Chondrocyte (in vitro differentiated cells): Measurements from ENCODE around the gene PDPK1. TPM values are rescaled to one million over a fixed set of nuclear protein-coding genes. Genes with fewer than 3 reads are reported as not detected.

Experiments
- DNase-seq: peaks from one replicate; pipeline ENCODE4 v3.0.0; 2021; ENCODE audit warnings: mixed read lengths, low spot score
- H3K27ac Mint-ChIP-seq: one replicate; pipeline ENCODE4 v1.8.0; 2021; ENCODE audit warnings: mild to moderate bottlenecking, moderate library complexity, mixed read lengths; ENCODE audit not compliant: unreplicated experiment
- H3K27me3 Mint-ChIP-seq: 2 replicates; pipeline ENCODE4 v1.8.0; 2021; ENCODE audit warnings: low read depth, mixed read lengths
- H3K36me3 Mint-ChIP-seq: 2 replicates; pipeline ENCODE4 v1.8.0; 2021; ENCODE audit warnings: low read depth, mixed read lengths
- H3K4me1 Mint-ChIP-seq: 2 replicates; pipeline ENCODE4 v1.8.0; 2021; ENCODE audit warnings: low read depth, mild to moderate bottlenecking, mixed read lengths
- H3K4me3 Mint-ChIP-seq: one replicate; pipeline ENCODE4 v1.8.0; 2021; ENCODE audit warnings: mild to moderate bottlenecking, moderate library complexity, mixed read lengths; ENCODE audit not compliant: unreplicated experiment
- H3K9me3 Mint-ChIP-seq: 2 replicates; pipeline ENCODE4 v1.8.0; 2021; ENCODE audit warnings: low read depth, mixed read lengths
- total RNA-seq: library from RNA; stranded (reverse); gene quantifications from 3 replicates; pipeline ENCODE4 v1.2.1, GENCODE V29; 2021
- TF ChIP-seq, protein P1 (sequence below): fragments of 200-600 bp; sonication (generic); IDR thresholded peaks from 2 replicates; pipeline ENCODE4 v1.5.0; 2021; ENCODE audit warnings: antibody characterized with exemption, mild to moderate bottlenecking, moderate library complexity

Gene PDPK1
- total RNA-seq, 1 donor from 2014 or later: 39.6 TPM

DNA sequence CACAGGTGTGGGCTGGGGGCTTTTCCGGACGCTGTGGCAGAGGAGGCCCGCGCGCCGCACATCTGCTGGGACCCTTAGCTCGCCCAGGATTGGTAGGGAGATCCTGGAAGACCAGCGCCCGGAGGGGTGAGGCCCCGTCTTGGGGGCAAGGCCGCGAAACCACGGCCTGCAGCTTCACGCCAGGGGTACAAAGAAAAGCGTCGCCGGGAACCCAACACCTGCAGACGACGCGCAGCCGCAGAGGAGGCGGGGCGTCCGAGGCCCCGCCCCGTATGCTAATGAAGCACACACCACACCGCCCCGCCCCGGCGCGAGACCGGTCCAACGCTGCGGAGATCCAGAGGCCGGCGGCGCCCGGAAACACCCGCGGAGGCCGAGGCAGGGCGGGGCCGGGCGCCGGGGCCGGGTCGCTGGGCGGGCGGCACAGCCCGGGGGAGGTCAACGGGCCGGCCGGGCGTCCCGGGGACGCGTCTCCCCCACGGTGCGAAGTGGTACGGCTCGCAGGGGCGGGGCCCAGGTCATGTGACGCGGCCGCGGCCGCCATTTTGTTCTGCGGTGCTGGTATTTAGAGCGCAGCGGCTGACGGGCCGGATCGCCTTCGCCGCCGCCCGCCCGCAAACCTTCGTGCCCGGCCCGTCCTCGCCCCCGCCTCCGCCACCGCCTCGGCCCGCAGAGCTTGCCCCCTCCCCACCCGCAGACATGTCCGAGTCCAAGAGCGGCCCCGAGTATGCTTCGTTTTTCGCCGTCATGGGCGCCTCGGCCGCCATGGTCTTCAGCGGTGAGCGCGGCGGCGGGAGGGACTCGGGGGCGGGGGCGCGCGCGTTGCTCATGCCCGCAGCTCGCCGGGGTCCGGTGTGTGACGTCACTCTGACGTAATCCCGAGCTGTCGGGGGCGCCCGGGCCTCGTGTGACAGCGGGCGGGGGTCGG, 24.2 kb upstream of the PDPK1 start, which contains the start of gene ATP6V0C:
Gene ATP6V0C, plus strand, starts transcription at position 548 of the 928 bp plus-strand sequence. Its CDS starts 152 bp downstream, at position 700.
- peaks cover 39% of the 10 kb centered on the region for H3K4me1 Mint-ChIP-seq
- H3K27ac Mint-ChIP-seq: peak within 1 kb of the TSS; percentile 95
- H3K36me3 Mint-ChIP-seq: peaks cover 3% of the 10 kb centered on the region
- peak; percentile 95 for DNase-seq
- no peaks in the 10 kb centered on the region for H3K9me3 Mint-ChIP-seq
- TF ChIP-seq, protein P1, sequence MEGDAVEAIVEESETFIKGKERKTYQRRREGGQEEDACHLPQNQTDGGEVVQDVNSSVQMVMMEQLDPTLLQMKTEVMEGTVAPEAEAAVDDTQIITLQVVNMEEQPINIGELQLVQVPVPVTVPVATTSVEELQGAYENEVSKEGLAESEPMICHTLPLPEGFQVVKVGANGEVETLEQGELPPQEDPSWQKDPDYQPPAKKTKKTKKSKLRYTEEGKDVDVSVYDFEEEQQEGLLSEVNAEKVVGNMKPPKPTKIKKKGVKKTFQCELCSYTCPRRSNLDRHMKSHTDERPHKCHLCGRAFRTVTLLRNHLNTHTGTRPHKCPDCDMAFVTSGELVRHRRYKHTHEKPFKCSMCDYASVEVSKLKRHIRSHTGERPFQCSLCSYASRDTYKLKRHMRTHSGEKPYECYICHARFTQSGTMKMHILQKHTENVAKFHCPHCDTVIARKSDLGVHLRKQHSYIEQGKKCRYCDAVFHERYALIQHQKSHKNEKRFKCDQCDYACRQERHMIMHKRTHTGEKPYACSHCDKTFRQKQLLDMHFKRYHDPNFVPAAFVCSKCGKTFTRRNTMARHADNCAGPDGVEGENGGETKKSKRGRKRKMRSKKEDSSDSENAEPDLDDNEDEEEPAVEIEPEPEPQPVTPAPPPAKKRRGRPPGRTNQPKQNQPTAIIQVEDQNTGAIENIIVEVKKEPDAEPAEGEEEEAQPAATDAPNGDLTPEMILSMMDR: no peak
- peak within 1 kb of the TSS; percentile 90 for H3K4me3 Mint-ChIP-seq
- no peaks in the 10 kb centered on the region for H3K27me3 Mint-ChIP-seq

DNA sequence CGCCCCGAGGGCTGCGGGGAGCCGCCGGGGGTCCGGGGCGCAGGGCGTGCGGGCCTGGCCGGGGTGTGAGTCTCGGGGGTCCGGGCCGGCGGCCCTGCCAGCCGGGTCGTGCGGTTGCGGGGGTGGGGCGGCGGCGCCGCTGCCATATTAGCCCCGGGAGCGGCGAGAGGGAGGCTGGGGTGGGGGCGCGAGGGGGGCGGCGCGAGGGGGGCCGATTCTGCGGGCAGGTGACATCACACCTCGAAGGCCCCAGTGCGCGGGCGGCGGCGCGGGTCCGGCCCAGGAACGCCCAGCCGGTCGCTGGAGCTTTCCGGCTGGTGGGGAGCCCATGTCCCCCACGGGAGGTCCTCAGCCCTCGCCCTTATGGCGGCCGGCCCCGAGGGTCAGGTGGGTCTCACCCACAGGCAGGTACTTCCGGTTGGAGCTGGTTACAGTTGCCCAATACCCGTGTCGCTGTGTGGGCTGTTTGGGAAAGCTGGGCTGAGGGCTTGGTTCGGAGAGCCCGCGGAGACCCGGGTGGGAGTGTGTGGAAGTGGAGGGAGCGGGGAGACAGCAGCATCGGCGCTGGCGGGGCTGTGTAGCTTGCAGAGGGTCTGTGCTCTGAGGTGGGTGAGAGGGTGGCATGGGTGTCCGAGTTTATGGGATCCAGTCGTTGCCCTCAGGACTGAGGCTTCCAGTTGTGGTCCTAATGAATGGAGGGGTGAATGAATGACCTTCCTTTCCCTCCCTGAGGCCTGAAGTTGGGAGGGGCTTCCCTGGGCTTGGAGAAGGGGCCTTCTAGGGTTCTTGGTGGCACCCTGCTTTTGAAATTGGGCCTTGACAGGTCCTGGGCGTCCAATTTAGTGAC, 23.3 kb upstream of the PDPK1 start:
- Mint-ChIP-seq H3K27me3 (no peaks in the 10 kb centered on the region), H3K4me1 (peaks cover 45% of the 10 kb centered on the region), H3K36me3 (peaks cover 3% of the 10 kb centered on the region), H3K27ac (peak overlapping the region; percentile 95), H3K4me3 (peak overlapping the region; percentile 90), H3K9me3 (no peaks in the 10 kb centered on the region)
- TF ChIP-seq, protein P1: no peak
- no peak for DNase-seq

DNA sequence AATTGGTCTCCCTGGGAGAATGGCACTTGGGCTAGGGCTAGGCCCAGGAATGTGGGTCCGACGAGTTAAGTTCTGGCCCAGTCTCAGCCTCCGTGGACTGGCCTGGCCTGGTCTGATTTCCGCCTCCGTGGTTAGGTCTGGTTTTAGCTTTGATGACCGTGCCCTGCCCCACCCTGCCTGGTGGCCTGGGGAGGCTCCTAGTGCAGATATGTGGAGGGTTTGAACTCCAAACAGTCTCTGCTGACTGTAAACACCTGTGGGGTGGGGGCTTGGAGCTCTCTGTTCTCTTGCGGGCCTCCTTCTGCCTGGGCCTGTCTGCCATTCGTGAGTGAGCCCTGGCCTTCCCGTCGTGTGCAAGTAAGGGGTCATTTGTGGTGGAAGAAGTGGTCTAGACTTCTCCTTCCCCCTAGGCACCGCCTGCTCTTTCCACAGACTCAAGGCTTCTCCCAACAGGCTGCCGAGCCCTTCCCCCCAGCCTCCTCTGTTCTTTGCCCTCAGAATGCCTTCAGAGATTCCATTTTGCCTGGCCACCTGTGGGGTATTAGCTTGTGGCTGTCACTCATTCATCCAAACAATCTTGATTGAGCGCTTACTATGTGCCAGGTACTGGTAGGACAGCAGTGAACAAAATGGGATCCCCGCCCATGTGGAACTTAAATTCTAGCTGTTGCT, 22.5 kb upstream of the PDPK1 start:
- peaks cover 50% of the 10 kb centered on the region for H3K4me1 Mint-ChIP-seq
- no peak for DNase-seq
- H3K9me3 Mint-ChIP-seq: no peaks in the 10 kb centered on the region
- H3K4me3 Mint-ChIP-seq: peak overlapping the region; percentile 90
- peaks cover 6% of the 10 kb centered on the region for H3K36me3 Mint-ChIP-seq
- H3K27ac Mint-ChIP-seq: peak overlapping the region; percentile 95
- TF ChIP-seq, protein P1: no peak
- no peaks in the 10 kb centered on the region for H3K27me3 Mint-ChIP-seq

DNA sequence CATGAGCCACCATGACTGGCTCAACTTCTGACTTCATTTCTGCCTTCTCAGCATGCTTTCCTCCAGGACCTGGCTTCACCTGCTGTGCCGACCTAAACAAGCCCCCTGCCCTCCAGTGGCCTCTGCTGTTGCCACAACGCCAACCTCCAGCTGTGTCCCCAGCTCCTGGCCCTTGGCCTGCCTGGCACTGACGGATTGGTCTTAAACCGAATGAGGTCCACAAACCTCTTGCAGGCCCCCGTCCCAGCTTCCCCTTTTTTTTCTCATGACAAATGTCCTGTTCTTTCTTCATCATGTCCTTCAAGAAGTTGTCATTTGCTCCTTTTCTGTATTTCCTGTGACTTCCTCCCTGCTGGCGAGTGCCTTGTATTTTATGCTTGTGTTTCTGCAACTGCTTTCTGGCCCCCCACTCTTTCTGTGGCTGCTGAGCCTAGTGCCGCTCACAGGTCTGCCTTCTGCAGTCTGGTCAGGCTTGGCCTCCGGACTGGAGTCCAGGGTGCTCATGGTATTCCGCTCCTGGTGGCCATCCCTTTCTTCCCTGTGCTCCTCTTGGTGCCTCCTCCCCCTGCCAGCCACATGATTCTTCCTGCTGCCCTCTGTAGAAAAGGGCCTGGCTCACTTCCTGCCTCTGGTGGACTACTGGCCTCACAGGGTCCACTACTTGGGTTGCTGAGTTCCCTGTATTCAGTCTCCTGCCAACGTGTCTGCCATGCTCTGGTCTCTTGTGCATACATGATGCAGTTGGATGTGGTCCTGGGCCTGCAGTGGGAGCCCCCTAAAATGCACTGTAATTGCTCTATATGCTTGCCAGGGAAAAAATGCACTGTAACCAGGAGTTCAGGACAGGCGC, 21.2 kb upstream of the PDPK1 start:
- TF ChIP-seq, protein P1: no peak
- peaks cover 6% of the 10 kb centered on the region for H3K36me3 Mint-ChIP-seq
- no peaks in the 10 kb centered on the region for H3K27me3 Mint-ChIP-seq
- peaks cover 58% of the 10 kb centered on the region for H3K4me1 Mint-ChIP-seq
- H3K27ac Mint-ChIP-seq: peak overlapping the region; percentile 95
- H3K9me3 Mint-ChIP-seq: no peaks in the 10 kb centered on the region
- DNase-seq: no peak
- H3K4me3 Mint-ChIP-seq: peak overlapping the region; percentile 57
